SU-DHL-6 (cell line): ENCODE measurements around the gene RASA3.

Source experiments
- CTCF ChIP-seq: fragments of 200-600 bp; sonication (generic); IDR thresholded peaks from one replicate; pipeline ENCODE4 v1.5.1; 2017; ENCODE audit warnings: antibody characterized with exemption, mild to moderate bottlenecking, low read length, moderate library complexity; ENCODE audit not compliant: insufficient read depth, poor library complexity, severe bottlenecking
- EZH2phosphoT487 ChIP-seq: fragments of 200-600 bp; sonication (generic), shearing (Covaris generic); conservative IDR thresholded peaks from 2 replicates; pipeline ENCODE4 v1.6.1; 2018; ENCODE audit warnings: mild to moderate bottlenecking, antibody characterized with exemption, low read length, moderate library complexity, mixed read lengths

GRCh38 chr13:114059946-114060860 lies 72.2 kb downstream of the RASA3 start:
- TF ChIP-seq CTCF (no peak), EZH2phosphoT487 (no peak)
